Dendritic cell treated with granulocyte-macrophage colony-stimulating factor and Interleukin-4, amounts not matched to agents 40 ng/mL and 50 ng/mL, for 4 days (primary cell): ENCODE data around the gene ZP3.
"Not testable (repeated sequence)": the region's sequence is repeated elsewhere in the genome, so short reads cannot be mapped to it uniquely, and the experiment has no call there.

Experiments
- H3K27ac Mint-ChIP-seq: one replicate; pipeline ENCODE4 v1.8.0; 2022; ENCODE audit warnings: mild to moderate bottlenecking, mixed read lengths
- H3K27me3 Mint-ChIP-seq: one replicate; pipeline ENCODE4 v1.8.0; 2022; ENCODE audit warnings: mild to moderate bottlenecking, mixed read lengths
- H3K36me3 Mint-ChIP-seq: one replicate; pipeline ENCODE4 v1.8.0; 2022; ENCODE audit warnings: low read depth, mixed read lengths
- H3K4me1 Mint-ChIP-seq: one replicate; pipeline ENCODE4 v1.8.0; 2022; ENCODE audit warnings: low read depth, mixed read lengths
- H3K4me3 Mint-ChIP-seq: one replicate; pipeline ENCODE4 v1.8.0; 2022; ENCODE audit warnings: mild to moderate bottlenecking, moderate library complexity, mixed read lengths
- H3K9me3 Mint-ChIP-seq: one replicate; pipeline ENCODE4 v1.8.0; 2022; ENCODE audit warnings: mixed read lengths
- intact Hi-C: fragments of 100-400 bp; cut with micrococcal nuclease; formaldehyde crosslinking; loops from one replicate; pipeline ENCODE4 v1.15.0; 2022

The ZP3 gene

DNA sequence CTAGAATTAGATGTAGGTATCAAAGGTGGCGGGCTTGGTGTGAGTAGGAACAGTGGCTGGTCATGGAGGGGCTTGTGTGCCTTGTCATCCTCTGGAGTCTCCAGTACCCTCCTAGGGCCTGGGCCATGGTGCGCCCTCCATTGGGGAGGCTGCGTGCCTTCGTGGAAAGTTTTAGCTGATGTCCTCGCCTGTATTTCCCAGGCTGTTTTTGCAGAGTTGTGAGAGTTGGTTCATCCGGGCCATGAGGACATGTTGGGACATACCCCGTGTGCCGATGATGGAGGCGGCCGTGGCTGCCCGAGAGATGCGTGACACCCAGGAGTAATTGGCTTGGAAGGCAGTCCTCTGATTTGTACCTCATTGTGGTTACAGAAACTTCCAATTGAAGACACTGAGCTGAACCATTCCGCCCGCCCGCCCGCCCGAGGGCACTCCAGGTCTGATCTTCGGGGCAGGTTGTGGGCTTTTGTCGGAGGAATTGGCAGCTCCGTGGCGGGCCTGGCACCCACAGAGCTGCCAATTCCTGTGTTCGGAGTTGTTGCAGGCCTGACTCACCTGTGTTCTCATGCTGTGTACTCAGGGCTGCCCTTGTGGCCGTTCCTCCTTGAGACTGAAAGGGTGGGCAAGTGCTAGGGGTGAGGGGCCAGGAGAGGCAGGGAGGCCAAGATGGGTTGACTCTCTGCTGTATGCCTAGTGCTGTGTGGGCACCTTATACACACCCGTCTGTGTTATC is 52.2 kb downstream of the ZP3 start:
- intact Hi-C loops = not testable (repeated sequence)
- H3K36me3 Mint-ChIP-seq = peaks cover 51% of the 10 kb centered on the region

DNA sequence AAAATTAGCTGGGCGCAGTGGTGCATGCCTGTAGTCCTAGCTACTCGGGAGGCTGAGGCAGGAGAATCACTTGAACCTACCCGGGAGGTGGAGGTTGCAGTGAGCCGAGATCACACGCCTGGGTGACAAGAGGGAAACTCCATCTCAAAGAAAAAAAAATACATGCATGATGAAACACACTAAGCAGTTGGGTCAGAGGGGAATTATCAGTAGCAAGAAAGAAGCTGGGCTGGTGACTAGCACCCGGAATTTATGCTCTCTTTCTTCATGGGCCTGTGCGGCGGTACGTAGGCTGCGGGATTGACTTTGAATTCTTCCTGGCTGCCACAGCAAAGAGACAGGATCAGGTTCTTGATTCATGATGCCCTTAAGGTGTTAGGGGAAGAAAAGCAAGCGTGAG is 54.9 kb downstream of the ZP3 start:
- H3K4me3 Mint-ChIP-seq, H3K27me3 Mint-ChIP-seq, H3K27ac Mint-ChIP-seq, H3K9me3 Mint-ChIP-seq, intact Hi-C loops, H3K4me1 Mint-ChIP-seq: not testable (repeated sequence)
- H3K36me3 Mint-ChIP-seq = peaks cover 59% of the 10 kb centered on the region

More for the DNA sequence above, 52.2 kb downstream of the ZP3 start:
- not testable (repeated sequence) for H3K9me3 Mint-ChIP-seq, H3K27ac Mint-ChIP-seq, H3K27me3 Mint-ChIP-seq, H3K4me1 Mint-ChIP-seq, H3K4me3 Mint-ChIP-seq

- H3K4me3 Mint-ChIP-seq, H3K9me3 Mint-ChIP-seq, H3K4me1 Mint-ChIP-seq, H3K27ac Mint-ChIP-seq, intact Hi-C loops, H3K27me3 Mint-ChIP-seq: not testable (repeated sequence)
- H3K36me3 Mint-ChIP-seq = peaks cover 54% of the 10 kb centered on the region
These were observed 55.9 kb downstream of the ZP3 start for GRCh38 chr7:76480403-76481253.

DNA sequence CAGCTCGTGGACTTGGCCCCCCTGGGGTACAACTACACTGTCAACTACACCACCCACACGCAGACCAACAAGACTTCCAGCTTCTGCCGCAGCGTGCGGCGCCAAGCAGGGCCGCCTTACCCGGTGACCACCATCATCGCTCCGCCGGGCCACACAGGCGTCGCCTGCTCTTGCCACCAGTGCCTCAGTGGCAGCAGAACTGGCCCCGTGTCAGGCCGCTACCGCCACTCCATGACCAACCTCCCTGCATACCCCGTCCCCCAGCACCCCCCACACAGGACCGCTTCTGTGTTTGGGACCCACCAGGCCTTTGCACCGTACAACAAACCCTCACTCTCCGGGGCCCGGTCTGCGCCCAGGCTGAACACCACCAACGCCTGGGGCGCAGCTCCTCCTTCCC is 57.9 kb downstream of the ZP3 start:
- H3K4me1 Mint-ChIP-seq, intact Hi-C loops, H3K27ac Mint-ChIP-seq, H3K27me3 Mint-ChIP-seq, H3K9me3 Mint-ChIP-seq, H3K4me3 Mint-ChIP-seq: not testable (repeated sequence)
- H3K36me3 Mint-ChIP-seq = peaks cover 44% of the 10 kb centered on the region

- intact Hi-C loops, H3K9me3 Mint-ChIP-seq: not testable (repeated sequence)
These were observed 58.3 kb downstream of the ZP3 start for GRCh38 chr7:76483081-76483480.

DNA sequence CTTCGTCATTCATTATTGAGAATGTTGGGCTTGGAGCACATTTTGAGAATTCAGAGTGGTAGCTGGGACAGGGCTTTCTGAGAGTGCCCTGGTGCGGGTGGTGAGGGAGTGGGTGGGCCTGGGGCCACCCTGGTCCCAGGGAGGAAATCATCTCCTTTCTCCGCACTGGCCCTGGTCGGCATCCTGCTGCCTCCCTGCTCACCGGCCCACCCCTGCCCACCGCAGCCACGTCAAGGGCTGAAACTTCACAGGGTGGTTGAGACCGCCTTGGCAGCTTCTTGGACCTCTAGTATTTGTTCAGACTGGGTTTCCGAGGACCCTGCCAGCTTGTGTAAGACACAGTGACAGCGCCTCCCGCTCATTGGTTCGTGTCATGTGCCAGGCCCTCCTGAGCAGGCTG is 59.7 kb downstream of the ZP3 start:
- H3K4me3 Mint-ChIP-seq, H3K4me1 Mint-ChIP-seq, H3K9me3 Mint-ChIP-seq, H3K27ac Mint-ChIP-seq, H3K27me3 Mint-ChIP-seq, intact Hi-C loops: not testable (repeated sequence)
- H3K36me3 Mint-ChIP-seq = peaks cover 42% of the 10 kb centered on the region

More at GRCh38 chr7:76483081-76483480, 58.3 kb downstream of the ZP3 start:
- H3K36me3 Mint-ChIP-seq = peaks cover 44% of the 10 kb centered on the region
- not testable (repeated sequence) for H3K4me1 Mint-ChIP-seq, H3K4me3 Mint-ChIP-seq, H3K27ac Mint-ChIP-seq, H3K27me3 Mint-ChIP-seq

DNA sequence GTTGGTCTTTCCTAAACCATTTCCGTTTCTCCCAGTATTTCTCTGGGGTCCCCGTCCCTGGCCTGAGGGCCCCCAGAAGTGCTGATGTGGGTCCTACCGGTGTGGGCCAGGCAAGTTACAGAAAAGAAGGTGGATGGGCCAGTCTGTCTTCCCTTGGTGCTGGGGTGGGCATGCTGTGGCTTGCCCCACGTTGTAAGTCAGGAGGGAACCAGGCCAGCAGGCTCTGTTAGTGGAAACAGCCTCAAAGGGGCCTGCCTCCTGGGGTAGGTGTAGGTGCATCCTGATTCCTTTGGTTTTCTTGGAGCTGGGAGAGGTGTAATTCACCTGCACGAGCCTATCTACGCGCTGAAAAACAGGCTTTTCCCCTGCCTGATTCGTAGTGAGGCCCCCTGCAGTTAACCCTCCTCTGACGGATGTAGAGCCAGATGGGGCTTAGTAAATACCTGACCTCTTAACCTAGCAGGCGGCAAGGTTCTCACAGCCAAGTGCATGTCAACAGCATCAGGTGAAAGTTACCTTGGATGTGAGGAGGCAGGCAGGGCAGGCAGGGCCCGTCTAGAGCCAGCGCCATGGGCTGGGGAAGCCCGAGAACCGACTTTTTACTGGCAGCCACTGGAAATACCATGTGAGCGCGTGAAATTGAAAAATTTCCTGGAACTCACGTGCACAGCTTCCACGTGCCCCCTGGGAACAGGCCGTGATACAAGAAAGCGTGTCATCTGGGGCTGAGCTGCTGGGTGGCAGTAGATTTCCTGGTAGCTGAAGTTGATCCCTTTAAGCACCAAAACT is 61.3 kb downstream of the ZP3 start:
- peaks cover 26% of the 10 kb centered on the region for H3K36me3 Mint-ChIP-seq
- H3K4me1 Mint-ChIP-seq, H3K27ac Mint-ChIP-seq, H3K4me3 Mint-ChIP-seq, H3K27me3 Mint-ChIP-seq, H3K9me3 Mint-ChIP-seq, intact Hi-C loops: not testable (repeated sequence)

DNA sequence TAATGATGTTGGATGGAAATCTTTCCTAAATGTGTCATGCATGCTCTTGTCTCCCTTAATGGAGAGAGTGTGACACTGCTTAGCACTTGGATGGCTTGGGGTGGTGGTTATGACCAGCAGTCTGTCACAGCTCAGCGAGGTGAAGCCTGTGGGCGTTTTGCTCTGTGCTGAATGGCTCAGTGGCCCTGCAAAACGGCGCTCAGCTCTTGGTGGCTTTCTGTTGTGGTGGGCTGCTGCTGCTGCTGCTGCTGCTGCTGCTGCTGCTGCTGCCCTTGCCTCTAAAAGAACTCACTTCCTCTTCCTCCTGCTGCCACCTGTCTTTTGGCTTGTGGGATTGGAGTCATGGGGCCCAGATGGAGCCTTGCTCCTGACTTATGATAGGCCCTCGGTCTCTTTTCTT is 61.9 kb downstream of the ZP3 start:
- H3K4me1 Mint-ChIP-seq, H3K4me3 Mint-ChIP-seq, H3K27me3 Mint-ChIP-seq, intact Hi-C loops, H3K27ac Mint-ChIP-seq, H3K9me3 Mint-ChIP-seq: not testable (repeated sequence)
- peaks cover 22% of the 10 kb centered on the region for H3K36me3 Mint-ChIP-seq

DNA sequence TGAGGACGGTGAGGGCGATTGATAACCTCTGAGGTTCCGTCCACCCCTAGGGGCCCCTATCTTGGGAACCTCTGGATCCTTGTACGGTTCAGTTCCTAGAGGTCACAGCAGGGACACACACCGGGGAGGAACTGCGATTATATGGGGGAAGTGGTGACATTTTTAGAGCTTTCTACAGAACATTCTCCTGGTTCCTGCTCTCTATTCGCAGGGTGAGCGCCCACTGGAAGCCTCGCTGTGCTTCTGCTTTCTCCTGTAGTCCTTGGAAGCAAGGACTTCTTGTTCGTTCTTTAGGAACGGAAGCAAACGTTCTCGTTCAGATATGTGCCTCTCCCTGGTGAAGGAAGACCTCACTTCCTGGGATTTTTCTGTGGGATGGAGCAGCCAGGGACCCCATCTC is 63.2 kb downstream of the ZP3 start:
- H3K27ac Mint-ChIP-seq, H3K4me1 Mint-ChIP-seq, H3K9me3 Mint-ChIP-seq, intact Hi-C loops, H3K36me3 Mint-ChIP-seq, H3K4me3 Mint-ChIP-seq, H3K27me3 Mint-ChIP-seq: not testable (repeated sequence)
